Measurements from ENCODE around the gene ABR. TPM values are rescaled to one million over a fixed set of nuclear protein-coding genes. Genes with fewer than 3 reads are reported as not detected.

The ABR gene
- total and polyA plus RNA-seq, 2 of the 8 experiments (the other 6 are each of a cell fraction or from before 2014, with no cell fraction given): 44.8 to 47.2 TPM

DNA sequence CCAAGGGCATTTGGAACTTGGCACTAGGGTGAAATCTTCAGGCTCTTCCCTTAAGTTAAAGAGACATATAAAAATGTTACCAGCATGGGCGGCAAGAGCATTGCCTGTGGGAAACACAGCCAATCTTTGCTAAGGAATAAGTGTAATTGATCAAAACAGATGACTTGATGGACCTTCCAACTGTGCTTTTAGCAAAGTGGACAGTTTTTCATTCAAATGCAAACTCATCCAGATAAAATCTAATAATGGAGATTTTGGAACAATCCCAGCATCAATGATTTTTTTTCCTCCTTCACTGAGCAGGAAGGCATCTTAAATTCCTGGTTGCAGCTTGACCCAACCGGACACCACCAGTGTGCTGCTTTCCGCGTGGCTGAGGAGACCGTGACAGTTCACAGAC lies 47.6 kb upstream of the ABR start:
- H2AK5ac ChIP-seq (ENCODE audit: low read depth, low read length): no peak overlapping the region
- no peak overlapping the region for H3K18ac ChIP-seq (ENCODE audit: extremely low read depth, low read length)
- no peak overlapping the region for H2BK20ac ChIP-seq (ENCODE audit: low read length)
- peaks cover 0 to 4% (median 0%) of the 10 kb centered on the region in 4 experiments; a peak in 3 of 7 replicates for H3K4me1 ChIP-seq (replicated peaks in 1 of 4; ENCODE audit: control insufficient read depth in 3 of 4, insufficient read depth in 4 of 4, low read length in 3 of 4)
- no peak for FAIRE-seq
- H3K27me3 ChIP-seq (replicated peaks in 1 of 4; ENCODE audit: control insufficient read depth in 3 of 4, extremely low read depth in 1 of 4, insufficient read depth in 3 of 4, low read length in 3 of 4): peaks cover 47 to 59% (median 56%) of the 10 kb centered on the region in 4 experiments
- peaks cover 4% of the 10 kb centered on the region for H3K23me2 ChIP-seq (ENCODE audit: low read depth, low read length)
- no peak overlapping the region for H3K4ac ChIP-seq (replicated peaks; ENCODE audit: insufficient read length, low read depth, low read length)
- H3K79me1 ChIP-seq (ENCODE audit: low read depth, low read length): no peaks in the 10 kb centered on the region
- peaks cover 0 to 7% of the 10 kb centered on the region in 2 experiments for H4K20me1 ChIP-seq (replicated peaks in 1 of 2; ENCODE audit: control insufficient read depth in 1 of 2, insufficient read depth in 2 of 2, low read length in 2 of 2)
- TF ChIP-seq KDM1A (IDR thresholded peaks at IDR 0.05; ENCODE audit: borderline replicate concordance, low read length): no peak
- TF ChIP-seq RFX5 (IDR thresholded peaks at IDR 0.05; ENCODE audit: borderline replicate concordance, low read depth, low read length): no peak
- no peak for TF ChIP-seq CHD2 (IDR thresholded peaks at IDR 0.05; ENCODE audit: low read length)
- TF ChIP-seq JUN (IDR thresholded peaks at IDR 0.05; ENCODE audit: low read depth, low read length): no peak
- no peak for TF ChIP-seq SIN3A (conservative IDR thresholded peaks at IDR 0.05 in 1 of 2, IDR thresholded peaks at IDR 0.05 in 1 of 2; ENCODE audit: low read depth in 1 of 2, low read length in 2 of 2)
- no peak for TF ChIP-seq MAFK (IDR thresholded peaks at IDR 0.05; ENCODE audit: low read depth, low read length)
- TF ChIP-seq EZH2 (IDR thresholded peaks at IDR 0.05; ENCODE audit: low read depth, low read length, severe bottlenecking): no peak
- no peak for TF ChIP-seq KDM5A (IDR thresholded peaks at IDR 0.05; ENCODE audit: low read length)
- no peak for TF ChIP-seq CREB1 (IDR thresholded peaks at IDR 0.05)
- no peak for TF ChIP-seq JUND (IDR thresholded peaks at IDR 0.05; ENCODE audit: low read length)
- TF ChIP-seq NANOG (IDR thresholded peaks at IDR 0.05; ENCODE audit: insufficient read depth, low read depth, low read length, poor library complexity, severe bottlenecking): no peak
- TF ChIP-seq POU5F1 (IDR thresholded peaks at IDR 0.05; ENCODE audit: low read depth, low read length): no peak
- TF ChIP-seq POLR2A (IDR thresholded peaks at IDR 0.05; ENCODE audit: control extremely low read depth in 1 of 2, low read depth in 2 of 2, low read length in 2 of 2): no peak
- TF ChIP-seq SUZ12 (IDR thresholded peaks at IDR 0.05; ENCODE audit: low read length): no peak
- TF ChIP-seq CEBPB (IDR thresholded peaks at IDR 0.05; ENCODE audit: low read depth, low read length): no peak
- H2BK120ac ChIP-seq (replicated peaks; ENCODE audit: low read depth, low read length): no peak overlapping the region
- no peak overlapping the region for H3K56ac ChIP-seq (replicated peaks; ENCODE audit: insufficient read length, low read depth, low read length)
- no peak overlapping the region for H2BK12ac ChIP-seq (ENCODE audit: low read depth, low read length)
- H3K14ac ChIP-seq (ENCODE audit: insufficient read length): no peak overlapping the region
- no peak overlapping the region for H2BK5ac ChIP-seq (ENCODE audit: low read depth, low read length)
- H4K8ac ChIP-seq (ENCODE audit: extremely low read depth, insufficient read depth, low read length): no peak overlapping the region
- POLR2A ChIA-PET (ENCODE audit: partially characterized antibody): interaction anchor here (0.9 to 1.6 kb wide), 2 partner anchors 42 to 87 kb away, joined by 3 to 5 read pairs; partner anchors contain the start of gene BHLHA9
- H4K5ac ChIP-seq (ENCODE audit: insufficient read length, low read depth, low read length): no peak overlapping the region
- no peak overlapping the region for H3K27ac ChIP-seq (ENCODE audit: low read depth, low read length)
- peaks cover 0 to 3% of the 10 kb centered on the region in 2 experiments; a peak in 1 of 4 replicates for H3K79me2 ChIP-seq (ENCODE audit: control insufficient read depth in 1 of 2, insufficient read depth in 2 of 2, low read length in 2 of 2)
- no peak overlapping the region for H3K9ac ChIP-seq (replicated peaks in 1 of 4; ENCODE audit: extremely low read depth in 1 of 4, low read depth in 3 of 4, low read length in 3 of 4)
- CTCF ChIA-PET (ENCODE audit: partially characterized antibody): interaction anchor here (1.2 to 2.0 kb wide), 2 partner anchors 32 to 40 kb away, joined by 3 to 9 read pairs; no protein-coding TSS in a partner anchor
- H3K4me2 ChIP-seq (ENCODE audit: insufficient read depth in 1 of 2, low read depth in 2 of 2, low read length in 2 of 2): no peak overlapping the region; a peak in 1 of 4 replicates
- no peak for DNase-seq (ENCODE audit: low read depth in 1 of 2, low spot score in 2 of 2)
- no peak overlapping the region for H2BK15ac ChIP-seq (ENCODE audit: low read length)
- no peak overlapping the region for H3K23ac ChIP-seq (ENCODE audit: insufficient read length)
- peaks cover 0 to 11% (median 0%) of the 10 kb centered on the region in 4 experiments; a peak in 1 of 8 replicates for H3K36me3 ChIP-seq (ENCODE audit: control insufficient read depth in 2 of 4, insufficient read depth in 4 of 4, low read length in 3 of 4)
- H4K91ac ChIP-seq (replicated peaks; ENCODE audit: insufficient read length, low read length): no peak overlapping the region
- peaks cover 0 to 3% of the 10 kb centered on the region in 2 experiments; a peak in 1 of 4 replicates for H3K9me3 ChIP-seq (ENCODE audit: insufficient read depth in 2 of 2, low read depth in 1 of 2, low read length in 1 of 2)
- H3K4me3 ChIP-seq (ENCODE audit: extremely low read depth in 1 of 4, insufficient read depth in 2 of 4, low read depth in 3 of 4, low read length in 4 of 4): no peak overlapping the region
- 93% methylated on average over 5 of the region's 5 CpGs; no CpG with 5 or more reads in 1 of the 2 experiments for WGBS, 2 experiments (ENCODE audit: extremely low coverage in 1 of 2, insufficient coverage in 1 of 2, insufficient read length in 1 of 2, insufficient replicate concordance in 2 of 2, low coverage in 1 of 2, low lambda C conversion rate in 2 of 2, missing lambda C conversion rate in 1 of 2)
- H2AFZ ChIP-seq (ENCODE audit: low read length): no peak overlapping the region
